Measurements from ENCODE around the gene CHMP4B. TPM values are rescaled to one million over a fixed set of nuclear protein-coding genes. Genes with fewer than 3 reads are reported as not detected.

Gene CHMP4B
- total RNA-seq, 1 experiment from 2014 or later = 87.5 TPM

DNA sequence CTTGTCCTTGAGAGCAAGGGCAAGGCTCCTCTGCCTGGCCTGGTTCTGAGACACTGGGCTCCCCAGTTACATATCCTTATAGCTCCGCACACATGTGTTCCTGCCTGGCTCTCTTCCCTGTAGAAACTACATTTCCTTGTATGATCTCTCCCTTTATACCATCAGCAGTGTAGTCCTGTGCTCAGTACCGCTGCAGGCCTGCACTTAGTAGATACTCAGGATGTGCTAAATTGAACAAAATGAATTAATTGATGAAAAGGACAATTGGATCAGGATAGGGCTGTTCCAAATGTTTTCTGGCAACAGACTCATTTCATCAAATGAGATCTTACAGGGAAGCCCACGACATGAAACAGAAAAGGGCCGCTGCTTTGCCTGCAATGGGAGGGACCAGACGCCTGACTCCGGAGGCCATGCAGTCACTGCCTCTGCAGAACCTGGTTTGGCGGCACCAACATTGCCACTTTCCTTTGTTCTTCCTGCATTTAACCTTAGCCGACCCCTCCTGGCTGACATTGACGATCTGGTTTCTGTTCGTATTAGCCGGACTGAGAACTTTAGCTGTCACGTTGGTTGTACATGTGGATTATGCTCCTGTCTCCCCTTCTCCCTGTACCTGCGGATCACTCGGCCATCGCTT lies 53.3 kb downstream of the CHMP4B start:
- Histone ChIP-seq H3K27ac (ENCODE audit: low read length) (no peak overlapping the region), H3K36me3 (ENCODE audit: control insufficient read depth, insufficient read depth, low read length) (no peaks in the 10 kb centered on the region), H3K4me3 (ENCODE audit: low read depth in 2 of 2, low read length in 2 of 2) (no peak overlapping the region), H3K27me3 (ENCODE audit: control insufficient read depth, insufficient read depth, low read length) (no peaks in the 10 kb centered on the region), H3K4me1 (ENCODE audit: control insufficient read depth, insufficient read depth, low read length) (peaks cover 14% of the 10 kb centered on the region), H3K9me3 (ENCODE audit: control insufficient read depth, insufficient read depth, low read depth, low read length) (no peaks in the 10 kb centered on the region)
- ATAC-seq = no peak
- POLR2A ChIA-PET = no interaction called here
- TF ChIP-seq POLR2AphosphoS5 (IDR thresholded peaks at IDR 0.05; ENCODE audit: low read depth, low read length) (no peak), SIN3A (IDR thresholded peaks at IDR 0.05; ENCODE audit: borderline replicate concordance, insufficient read depth, low read depth, low read length) (no peak)
- TF ChIP-seq, protein P1, sequence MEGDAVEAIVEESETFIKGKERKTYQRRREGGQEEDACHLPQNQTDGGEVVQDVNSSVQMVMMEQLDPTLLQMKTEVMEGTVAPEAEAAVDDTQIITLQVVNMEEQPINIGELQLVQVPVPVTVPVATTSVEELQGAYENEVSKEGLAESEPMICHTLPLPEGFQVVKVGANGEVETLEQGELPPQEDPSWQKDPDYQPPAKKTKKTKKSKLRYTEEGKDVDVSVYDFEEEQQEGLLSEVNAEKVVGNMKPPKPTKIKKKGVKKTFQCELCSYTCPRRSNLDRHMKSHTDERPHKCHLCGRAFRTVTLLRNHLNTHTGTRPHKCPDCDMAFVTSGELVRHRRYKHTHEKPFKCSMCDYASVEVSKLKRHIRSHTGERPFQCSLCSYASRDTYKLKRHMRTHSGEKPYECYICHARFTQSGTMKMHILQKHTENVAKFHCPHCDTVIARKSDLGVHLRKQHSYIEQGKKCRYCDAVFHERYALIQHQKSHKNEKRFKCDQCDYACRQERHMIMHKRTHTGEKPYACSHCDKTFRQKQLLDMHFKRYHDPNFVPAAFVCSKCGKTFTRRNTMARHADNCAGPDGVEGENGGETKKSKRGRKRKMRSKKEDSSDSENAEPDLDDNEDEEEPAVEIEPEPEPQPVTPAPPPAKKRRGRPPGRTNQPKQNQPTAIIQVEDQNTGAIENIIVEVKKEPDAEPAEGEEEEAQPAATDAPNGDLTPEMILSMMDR (IDR thresholded peaks at IDR 0.05) = no peak
- TF ChIP-seq, protein P2, sequence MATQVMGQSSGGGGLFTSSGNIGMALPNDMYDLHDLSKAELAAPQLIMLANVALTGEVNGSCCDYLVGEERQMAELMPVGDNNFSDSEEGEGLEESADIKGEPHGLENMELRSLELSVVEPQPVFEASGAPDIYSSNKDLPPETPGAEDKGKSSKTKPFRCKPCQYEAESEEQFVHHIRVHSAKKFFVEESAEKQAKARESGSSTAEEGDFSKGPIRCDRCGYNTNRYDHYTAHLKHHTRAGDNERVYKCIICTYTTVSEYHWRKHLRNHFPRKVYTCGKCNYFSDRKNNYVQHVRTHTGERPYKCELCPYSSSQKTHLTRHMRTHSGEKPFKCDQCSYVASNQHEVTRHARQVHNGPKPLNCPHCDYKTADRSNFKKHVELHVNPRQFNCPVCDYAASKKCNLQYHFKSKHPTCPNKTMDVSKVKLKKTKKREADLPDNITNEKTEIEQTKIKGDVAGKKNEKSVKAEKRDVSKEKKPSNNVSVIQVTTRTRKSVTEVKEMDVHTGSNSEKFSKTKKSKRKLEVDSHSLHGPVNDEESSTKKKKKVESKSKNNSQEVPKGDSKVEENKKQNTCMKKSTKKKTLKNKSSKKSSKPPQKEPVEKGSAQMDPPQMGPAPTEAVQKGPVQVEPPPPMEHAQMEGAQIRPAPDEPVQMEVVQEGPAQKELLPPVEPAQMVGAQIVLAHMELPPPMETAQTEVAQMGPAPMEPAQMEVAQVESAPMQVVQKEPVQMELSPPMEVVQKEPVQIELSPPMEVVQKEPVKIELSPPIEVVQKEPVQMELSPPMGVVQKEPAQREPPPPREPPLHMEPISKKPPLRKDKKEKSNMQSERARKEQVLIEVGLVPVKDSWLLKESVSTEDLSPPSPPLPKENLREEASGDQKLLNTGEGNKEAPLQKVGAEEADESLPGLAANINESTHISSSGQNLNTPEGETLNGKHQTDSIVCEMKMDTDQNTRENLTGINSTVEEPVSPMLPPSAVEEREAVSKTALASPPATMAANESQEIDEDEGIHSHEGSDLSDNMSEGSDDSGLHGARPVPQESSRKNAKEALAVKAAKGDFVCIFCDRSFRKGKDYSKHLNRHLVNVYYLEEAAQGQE (IDR thresholded peaks at IDR 0.05; ENCODE audit: insufficient read depth in 1 of 2, low read depth in 2 of 2, low read length in 1 of 2) = no peak
- CTCF ChIA-PET = no interaction called here
- BruUV-seq (replicated peaks) = no TSS peak
- in situ Hi-C loops (cut with HindIII; ENCODE audit: low pct_unique_long_range_greater_than_20kb, low sequenced_read_pairs) (no loop called here), intact Hi-C loops (cut with micrococcal nuclease; ENCODE audit: unreplicated experiment) (loop anchor here (5.0 kb wide), 1 partner anchor 218 kb away; no protein-coding TSS in a partner anchor)
- DNase-seq (ENCODE audit: low read depth, low spot score) = no peak

DNA sequence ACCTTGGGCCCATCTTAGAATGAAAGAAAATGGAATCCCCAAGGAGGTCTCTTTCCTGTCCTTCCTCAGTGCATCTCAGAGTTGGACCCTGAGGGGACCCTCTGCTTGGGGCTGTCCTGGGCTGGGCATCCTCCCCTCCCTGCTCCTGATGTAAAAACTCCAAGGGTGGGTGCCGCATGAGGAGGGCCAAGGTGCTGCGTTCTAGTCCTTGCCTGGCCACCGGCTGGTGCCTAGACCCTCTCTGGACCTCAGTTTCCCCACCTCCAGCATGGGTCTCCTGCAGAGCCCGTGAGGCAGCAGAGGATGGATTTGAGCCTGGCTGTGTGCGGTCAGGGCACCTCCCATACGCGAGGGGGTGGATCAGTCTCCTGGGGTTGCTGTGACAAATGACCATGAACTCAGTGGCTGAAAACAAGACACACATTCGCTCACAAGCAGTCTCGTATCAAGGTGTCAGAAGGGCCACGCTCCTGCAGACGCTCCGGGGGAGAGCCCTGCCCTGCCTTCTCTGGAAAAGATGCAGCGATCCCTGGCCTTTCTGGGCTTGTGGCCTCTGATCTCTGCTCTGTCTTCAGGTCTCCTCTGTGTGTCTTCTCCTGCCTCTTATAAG lies 54.7 kb downstream of the CHMP4B start:
- TF ChIP-seq POLR2AphosphoS5 (IDR thresholded peaks at IDR 0.05; ENCODE audit: low read depth, low read length) (no peak), TCF7L2 (IDR thresholded peaks at IDR 0.05; ENCODE audit: low read depth, low read length) (no peak), SIN3A (IDR thresholded peaks at IDR 0.05; ENCODE audit: borderline replicate concordance, insufficient read depth, low read depth, low read length) (no peak)
- TF ChIP-seq, protein P2 (IDR thresholded peaks at IDR 0.05; ENCODE audit: insufficient read depth in 1 of 2, low read depth in 2 of 2, low read length in 1 of 2) = no peak
- TF ChIP-seq, protein P1 (IDR thresholded peaks at IDR 0.05) = no peak
- no peaks in the 10 kb centered on the region for H3K36me3 ChIP-seq (ENCODE audit: control insufficient read depth, insufficient read depth, low read length)
- CTCF ChIA-PET = no interaction called here
- POLR2A ChIA-PET = no interaction called here
- H3K27me3 ChIP-seq (ENCODE audit: control insufficient read depth, insufficient read depth, low read length) = no peaks in the 10 kb centered on the region
- no peak overlapping the region for H3K27ac ChIP-seq (ENCODE audit: low read length)
- H3K4me1 ChIP-seq (ENCODE audit: control insufficient read depth, insufficient read depth, low read length) = peaks cover 11% of the 10 kb centered on the region
- intact Hi-C loops (cut with micrococcal nuclease; ENCODE audit: unreplicated experiment) (loop anchor here (5.0 kb wide), 1 partner anchor 201 kb away; no protein-coding TSS in a partner anchor), in situ Hi-C loops (cut with HindIII; ENCODE audit: low pct_unique_long_range_greater_than_20kb, low sequenced_read_pairs) (no loop called here)
- ATAC-seq (no peak), DNase-seq (ENCODE audit: low read depth, low spot score) (no peak)
- no TSS peak for BruUV-seq (replicated peaks)
- H3K4me3 ChIP-seq (ENCODE audit: low read depth in 2 of 2, low read length in 2 of 2) = no peak overlapping the region
- no peaks in the 10 kb centered on the region for H3K9me3 ChIP-seq (ENCODE audit: control insufficient read depth, insufficient read depth, low read depth, low read length)
